HEK293 (cell line): Measurements from ENCODE around the gene MEOX1.

Experiments used
- CTCF ChIA-PET: fragments of 350-600 bp; formaldehyde crosslinking; extraction: SDS; loops from one replicate; lab custom pipeline; 2021; ENCODE audit warnings: antibody characterized with exemption; lab: Yijun Ruan, JAX
- POLR2A ChIA-PET: fragments of 300-600 bp; formaldehyde crosslinking; extraction: SDS; loops from one replicate; lab custom pipeline; 2020; ENCODE audit warnings: antibody characterized with exemption, inconsistent platforms; lab: Yijun Ruan, JAX
- H3K27ac ChIP-seq: fragments of 200-500 bp; sonication (Bioruptor generic); 2 replicates; pipeline ENCODE4 v1.5.1; 2014; ENCODE audit warnings: low read depth, low read length, control low read depth, inconsistent platforms; ENCODE audit errors: extremely low read depth
- H3K36me3 ChIP-seq, 2 experiments: fragments of 200-500 bp in 1 of 2; sonication (Bioruptor generic) in 1 of 2; 1 replicate in 1 of 2; 2 replicates in 1 of 2; pipeline ENCODE4 v1.5.1; 2014 to 2017; ENCODE audit warnings: inconsistent platforms in 2 of 2, low read length in 2 of 2; ENCODE audit not compliant: control insufficient read depth in 2 of 2, insufficient read depth in 1 of 2
- H3K4me1 ChIP-seq: fragments of 200-500 bp; sonication (Bioruptor generic); 2 replicates; pipeline ENCODE4 v1.5.1; 2014; ENCODE audit warnings: mild to moderate bottlenecking, low read length, inconsistent platforms; ENCODE audit not compliant: control insufficient read depth, insufficient read depth
- H3K4me3 ChIP-seq: 2 replicates; pipeline ENCODE4 v1.5.1; 2011; ENCODE audit warnings: low read depth, mild to moderate bottlenecking, control low read depth, low read length, moderate library complexity
- H3K9me3 ChIP-seq: fragments of 200-500 bp; sonication (Bioruptor generic); 2 replicates; pipeline ENCODE4 v1.5.1; 2014; ENCODE audit warnings: low read depth, low read length, inconsistent platforms; ENCODE audit not compliant: control insufficient read depth, insufficient read depth
- KLF10 ChIP-seq: fragments of 450-650 bp; IDR thresholded peaks from 2 replicates; pipeline ENCODE4 v1.5.1; 2018; ENCODE audit warnings: missing biosample characterization, mild to moderate bottlenecking, missing genetic modification characterization
- SETDB1 ChIP-seq: IDR thresholded peaks from one replicate; pipeline ENCODE4 v1.6.1; 2017; ENCODE audit warnings: mild to moderate bottlenecking, low read length, moderate library complexity, mixed read lengths; ENCODE audit not compliant: insufficient read length
- TRIM28 ChIP-seq: IDR thresholded peaks from 2 replicates; pipeline ENCODE4 v1.6.1; 2011; ENCODE audit warnings: low read length, control low read depth, borderline replicate concordance
- ZBTB1 ChIP-seq: fragments of 450-650 bp; formaldehyde crosslinking; IDR thresholded peaks from 2 replicates; pipeline ENCODE4 v1.5.1; 2016; ENCODE audit warnings: missing biosample characterization, missing genetic modification characterization
- ZFHX2 ChIP-seq: fragments of 450-650 bp; formaldehyde crosslinking; conservative IDR thresholded peaks from 2 replicates; pipeline ENCODE4 v1.5.1; 2016; ENCODE audit warnings: missing biosample characterization, missing genetic modification characterization
- ZNF169 ChIP-seq: fragments of 450-650 bp; formaldehyde crosslinking; IDR thresholded peaks from 2 replicates; pipeline ENCODE4 v1.5.1; 2016; ENCODE audit warnings: missing biosample characterization, missing genetic modification characterization
- ZNF26 ChIP-seq: fragments of 450-650 bp; formaldehyde crosslinking; IDR thresholded peaks from 2 replicates; pipeline ENCODE4 v1.5.1; 2016; ENCODE audit warnings: missing biosample characterization, missing genetic modification characterization
- ZNF311 ChIP-seq: fragments of 450-650 bp; formaldehyde crosslinking; IDR thresholded peaks from 2 replicates; pipeline ENCODE4 v1.5.1; 2017; ENCODE audit warnings: missing biosample characterization, missing genetic modification characterization, borderline replicate concordance
- ZNF335 ChIP-seq: fragments of 450-650 bp; formaldehyde crosslinking; conservative IDR thresholded peaks from 2 replicates; pipeline ENCODE4 v1.5.1; 2016; ENCODE audit warnings: missing biosample characterization, missing genetic modification characterization
- ZNF548 ChIP-seq: fragments of 450-650 bp; formaldehyde crosslinking; IDR thresholded peaks from 2 replicates; pipeline ENCODE4 v1.5.1; 2016; ENCODE audit warnings: missing biosample characterization, missing genetic modification characterization
- ZNF560 ChIP-seq: fragments of 450-650 bp; formaldehyde crosslinking; IDR thresholded peaks from 2 replicates; pipeline ENCODE4 v1.5.1; 2017; ENCODE audit warnings: missing biosample characterization, missing genetic modification characterization, borderline replicate concordance
- ZNF596 ChIP-seq: fragments of 450-650 bp; IDR thresholded peaks from 2 replicates; pipeline ENCODE4 v1.5.0; 2018; ENCODE audit warnings: missing biosample characterization, mild to moderate bottlenecking, missing genetic modification characterization, moderate library complexity
- ZNF692 ChIP-seq: fragments of 450-650 bp; formaldehyde crosslinking; IDR thresholded peaks from 2 replicates; pipeline ENCODE4 v1.5.1; 2016; ENCODE audit warnings: missing biosample characterization, missing genetic modification characterization
- ZNF837 ChIP-seq: fragments of 450-650 bp; formaldehyde crosslinking; IDR thresholded peaks from 2 replicates; pipeline ENCODE4 v1.5.1; 2016; ENCODE audit warnings: missing biosample characterization, missing genetic modification characterization
- ZNF843 ChIP-seq: fragments of 450-650 bp; formaldehyde crosslinking; IDR thresholded peaks from 2 replicates; pipeline ENCODE4 v1.5.1; 2016; ENCODE audit warnings: missing biosample characterization, missing genetic modification characterization
- TF ChIP-seq, protein P1 (sequence below): fragments of 450-650 bp; formaldehyde crosslinking; IDR thresholded peaks from 2 replicates; pipeline ENCODE4 v1.5.1; 2016; ENCODE audit warnings: missing biosample characterization, missing genetic modification characterization, borderline replicate concordance
- TF ChIP-seq, protein P2 (sequence below): sonication (generic); formaldehyde crosslinking; IDR thresholded peaks from 2 replicates; pipeline ENCODE4 v1.8.1; 2022; ENCODE audit warnings: mild to moderate bottlenecking, moderate library complexity, missing genetic modification reagents

MEOX1 gene

GRCh38 chr17:43609613-43610385 lies 51.9 kb downstream of the MEOX1 start (continued):
- TF ChIP-seq KLF10: no peak
- TF ChIP-seq, protein P1, sequence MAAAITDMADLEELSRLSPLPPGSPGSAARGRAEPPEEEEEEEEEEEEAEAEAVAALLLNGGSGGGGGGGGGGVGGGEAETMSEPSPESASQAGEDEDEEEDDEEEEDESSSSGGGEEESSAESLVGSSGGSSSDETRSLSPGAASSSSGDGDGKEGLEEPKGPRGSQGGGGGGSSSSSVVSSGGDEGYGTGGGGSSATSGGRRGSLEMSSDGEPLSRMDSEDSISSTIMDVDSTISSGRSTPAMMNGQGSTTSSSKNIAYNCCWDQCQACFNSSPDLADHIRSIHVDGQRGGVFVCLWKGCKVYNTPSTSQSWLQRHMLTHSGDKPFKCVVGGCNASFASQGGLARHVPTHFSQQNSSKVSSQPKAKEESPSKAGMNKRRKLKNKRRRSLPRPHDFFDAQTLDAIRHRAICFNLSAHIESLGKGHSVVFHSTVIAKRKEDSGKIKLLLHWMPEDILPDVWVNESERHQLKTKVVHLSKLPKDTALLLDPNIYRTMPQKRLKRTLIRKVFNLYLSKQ: no peak

DNA sequence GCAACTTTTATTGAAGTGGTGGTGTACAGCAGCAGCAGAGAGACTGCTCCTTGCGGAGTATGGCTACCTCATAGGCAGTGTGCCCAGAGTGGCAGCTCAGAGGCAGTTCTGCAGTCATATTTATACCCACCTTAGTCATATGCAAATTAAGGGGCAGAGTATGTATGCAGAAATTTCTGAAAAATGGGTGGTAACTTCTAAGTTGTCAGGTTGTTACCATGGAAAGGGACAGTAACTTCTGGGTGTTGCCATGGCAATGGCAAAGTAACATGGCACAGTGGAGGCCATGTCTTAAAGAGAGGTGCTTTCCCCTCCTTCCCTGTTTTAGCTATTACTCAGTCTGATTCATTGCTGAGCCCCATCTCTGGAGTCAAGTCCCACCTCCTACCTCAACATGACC lies 53.4 kb downstream of the MEOX1 start:
- Histone ChIP-seq H3K36me3 (no peaks in the 10 kb centered on the region), H3K4me3 (no peak overlapping the region), H3K9me3 (no peaks in the 10 kb centered on the region), H3K4me1 (no peaks in the 10 kb centered on the region), H3K27ac (no peak overlapping the region)
- CTCF ChIA-PET: interaction anchor here (0.6 to 1.1 kb wide), 2 partner anchors 44 to 65 kb away, joined by 3 to 4 read pairs; no protein-coding TSS in a partner anchor
- POLR2A ChIA-PET: no interaction called here
- TF ChIP-seq, protein P2, sequence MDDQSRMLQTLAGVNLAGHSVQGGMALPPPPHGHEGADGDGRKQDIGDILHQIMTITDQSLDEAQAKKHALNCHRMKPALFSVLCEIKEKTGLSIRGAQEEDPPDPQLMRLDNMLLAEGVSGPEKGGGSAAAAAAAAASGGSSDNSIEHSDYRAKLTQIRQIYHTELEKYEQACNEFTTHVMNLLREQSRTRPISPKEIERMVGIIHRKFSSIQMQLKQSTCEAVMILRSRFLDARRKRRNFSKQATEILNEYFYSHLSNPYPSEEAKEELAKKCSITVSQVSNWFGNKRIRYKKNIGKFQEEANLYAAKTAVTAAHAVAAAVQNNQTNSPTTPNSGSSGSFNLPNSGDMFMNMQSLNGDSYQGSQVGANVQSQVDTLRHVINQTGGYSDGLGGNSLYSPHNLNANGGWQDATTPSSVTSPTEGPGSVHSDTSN: no peak
- TF ChIP-seq ZFHX2 (tag by site-specific recombination) (no peak), ZNF335 (tag by site-specific recombination) (no peak), ZNF311 (no peak), ZNF26 (no peak), ZNF560 (tag by site-specific recombination) (no peak), ZNF596 (tag by site-specific recombination) (no peak), ZNF692 (tag by site-specific recombination) (no peak), ZBTB1 (tag by site-specific recombination) (no peak), ZNF169 (tag by site-specific recombination) (no peak), ZNF548 (tag by site-specific recombination) (no peak)

DNA sequence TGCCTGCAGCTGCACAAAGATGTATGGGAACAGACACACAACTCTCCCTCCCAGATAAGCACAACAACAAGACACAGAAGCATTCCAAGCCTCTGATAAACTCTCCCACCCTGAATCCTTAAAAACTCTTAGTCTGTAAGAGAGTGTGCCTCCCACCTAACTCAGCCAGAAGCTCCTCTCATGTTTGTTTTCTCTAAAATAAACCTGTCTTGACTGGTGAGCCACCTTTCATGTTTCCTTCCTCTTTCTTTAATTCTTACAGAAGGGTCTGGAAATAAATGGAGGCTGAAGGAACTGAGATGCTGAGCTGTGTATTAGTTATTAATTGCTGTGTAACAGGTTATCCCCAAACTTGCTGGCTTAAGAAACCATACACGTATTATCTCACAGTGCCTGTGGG lies 57.2 kb downstream of the MEOX1 start:
- CTCF ChIA-PET: interaction anchor here (0.7 to 3.6 kb wide), 5 partner anchors 8 to 69 kb away, joined by 3 to 21 read pairs (median 4); no protein-coding TSS in a partner anchor
- Histone ChIP-seq H3K36me3 (no peaks in the 10 kb centered on the region), H3K4me3 (no peak overlapping the region), H3K27ac (no peak overlapping the region), H3K4me1 (peaks cover 4% of the 10 kb centered on the region), H3K9me3 (no peaks in the 10 kb centered on the region)
- POLR2A ChIA-PET: no interaction called here
- no peak for TF ChIP-seq ZNF837 (tag by site-specific recombination)
- no peak for TF ChIP-seq ZNF843 (tag by site-specific recombination)
- peak; percentile 58 for TF ChIP-seq SETDB1
- TF ChIP-seq TRIM28: peak; percentile 29; the same call in 1 of the 2 replicates
